Large intestine (tissue), 3 donors: Measurements from ENCODE around the gene KLHL40. TPM values are rescaled to one million over a fixed set of nuclear protein-coding genes. Genes with fewer than 3 reads are reported as not detected.

Experiments
- DNase-seq, 2 donors: peaks; one replicate each; pipeline versions ENCODE4 v3.0.0 to v3.0.0-alpha.2; 2013
- H3K27ac ChIP-seq: one replicate; pipeline ENCODE4 v1.5.1; 2013; ENCODE audit warnings: low read length
- H3K27me3 ChIP-seq: 2 replicates; pipeline ENCODE4 v1.6.1; 2013; ENCODE audit warnings: low read length; ENCODE audit not compliant: control insufficient read depth, insufficient read depth
- H3K36me3 ChIP-seq: 2 replicates; pipeline ENCODE4 v1.6.1; 2013; ENCODE audit warnings: low read length; ENCODE audit not compliant: control insufficient read depth, insufficient read depth
- H3K4me1 ChIP-seq: one replicate; pipeline ENCODE4 v1.6.1; 2013; ENCODE audit warnings: low read length; ENCODE audit not compliant: control insufficient read depth, insufficient read depth
- H3K4me3 ChIP-seq: one replicate; pipeline ENCODE4 v1.5.1; 2013; ENCODE audit warnings: low read length
- H3K9me3 ChIP-seq: one replicate; pipeline ENCODE4 v1.6.1; 2013; ENCODE audit warnings: mild to moderate bottlenecking, low read depth, low read length, moderate library complexity; ENCODE audit not compliant: control insufficient read depth
- WGBS: methylation state at CpG from one replicate; pipeline ENCODE4 v1.1.5; 2013; ENCODE audit warnings: low lambda C conversion rate; ENCODE audit not compliant: insufficient coverage; 5-methylcytosine and 5-hydroxymethylcytosine counted together
- polyA plus RNA-seq: library from polyadenylated mRNA; unstranded; fragments of 120-200 nt; gene quantifications from one replicate; pipeline ENCODE4 v1.2.1, GENCODE V29; 2013

KLHL40 gene
- polyA plus RNA-seq, 1 donor, result 0.25 TPM

DNA sequence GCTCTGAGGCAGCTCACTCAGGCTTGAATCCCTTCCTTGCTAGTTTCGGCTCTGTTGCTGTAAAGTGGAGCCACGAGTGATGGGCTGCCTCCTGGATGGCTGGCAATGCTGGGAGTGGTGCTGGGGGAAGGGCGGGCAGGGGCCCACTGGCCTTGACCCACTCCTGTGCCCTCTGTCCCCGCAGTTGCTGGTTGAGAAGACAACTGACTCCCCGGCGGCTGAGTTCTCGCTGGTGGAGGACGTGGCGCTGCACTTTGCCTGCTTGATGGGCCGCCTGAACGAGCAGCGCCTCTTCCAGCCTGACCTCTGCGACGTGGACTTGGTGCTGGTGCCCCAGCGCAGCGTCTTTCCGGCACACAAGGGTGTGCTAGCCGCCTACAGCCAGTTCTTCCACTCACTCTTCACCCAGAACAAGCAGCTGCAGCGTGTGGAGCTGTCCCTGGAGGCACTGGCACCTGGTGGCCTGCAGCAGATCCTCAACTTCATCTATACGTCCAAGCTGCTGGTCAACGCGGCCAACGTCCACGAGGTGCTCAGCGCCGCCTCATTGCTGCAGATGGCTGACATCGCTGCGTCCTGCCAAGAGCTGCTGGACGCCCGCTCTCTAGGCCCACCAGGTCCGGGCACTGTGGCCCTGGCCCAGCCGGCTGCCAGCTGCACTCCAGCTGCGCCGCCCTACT, 27.1 kb upstream of the KLHL40 start:
- no peak for DNase-seq
- Histone ChIP-seq H3K27ac (no peak overlapping the region), H3K4me3 (no peak overlapping the region), H3K4me1 (peaks cover 20% of the 10 kb centered on the region), H3K27me3 (no peaks in the 10 kb centered on the region), H3K36me3 (peaks cover 19% of the 10 kb centered on the region), H3K9me3 (no peaks in the 10 kb centered on the region)
- no CpG with 5 or more reads among the region's 34 CpGs for WGBS

DNA sequence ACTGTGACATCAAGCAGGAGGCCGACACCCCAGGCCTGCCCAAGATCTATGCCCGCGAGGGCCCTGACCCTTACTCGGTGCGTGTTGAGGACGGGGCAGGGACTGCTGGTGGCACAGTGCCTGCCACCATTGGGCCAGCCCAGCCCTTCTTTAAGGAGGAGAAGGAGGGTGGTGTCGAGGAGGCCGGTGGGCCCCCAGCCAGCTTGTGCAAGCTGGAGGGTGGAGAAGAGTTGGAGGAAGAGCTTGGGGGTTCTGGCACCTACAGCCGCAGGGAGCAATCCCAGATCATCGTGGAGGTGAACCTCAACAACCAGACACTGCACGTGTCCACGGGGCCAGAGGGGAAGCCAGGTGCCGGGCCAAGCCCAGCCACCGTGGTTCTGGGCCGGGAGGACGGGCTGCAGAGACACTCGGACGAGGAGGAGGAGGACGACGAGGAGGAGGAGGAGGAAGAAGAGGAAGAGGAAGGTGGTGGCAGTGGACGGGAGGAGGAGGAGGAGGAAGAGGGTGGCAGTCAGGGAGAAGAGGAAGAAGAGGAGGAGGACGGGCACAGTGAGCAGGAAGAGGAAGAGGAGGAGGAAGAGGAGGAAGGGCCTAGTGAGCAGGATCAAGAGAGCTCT, 26.5 kb upstream of the KLHL40 start:
- DNase-seq, result no peak
- Histone ChIP-seq H3K4me3 (no peak overlapping the region), H3K27me3 (no peaks in the 10 kb centered on the region), H3K9me3 (no peaks in the 10 kb centered on the region), H3K36me3 (peaks cover 19% of the 10 kb centered on the region), H3K4me1 (peaks cover 15% of the 10 kb centered on the region), H3K27ac (no peak overlapping the region)
- WGBS, result 88% methylated on average over 2 of the region's 22 CpGs

DNA sequence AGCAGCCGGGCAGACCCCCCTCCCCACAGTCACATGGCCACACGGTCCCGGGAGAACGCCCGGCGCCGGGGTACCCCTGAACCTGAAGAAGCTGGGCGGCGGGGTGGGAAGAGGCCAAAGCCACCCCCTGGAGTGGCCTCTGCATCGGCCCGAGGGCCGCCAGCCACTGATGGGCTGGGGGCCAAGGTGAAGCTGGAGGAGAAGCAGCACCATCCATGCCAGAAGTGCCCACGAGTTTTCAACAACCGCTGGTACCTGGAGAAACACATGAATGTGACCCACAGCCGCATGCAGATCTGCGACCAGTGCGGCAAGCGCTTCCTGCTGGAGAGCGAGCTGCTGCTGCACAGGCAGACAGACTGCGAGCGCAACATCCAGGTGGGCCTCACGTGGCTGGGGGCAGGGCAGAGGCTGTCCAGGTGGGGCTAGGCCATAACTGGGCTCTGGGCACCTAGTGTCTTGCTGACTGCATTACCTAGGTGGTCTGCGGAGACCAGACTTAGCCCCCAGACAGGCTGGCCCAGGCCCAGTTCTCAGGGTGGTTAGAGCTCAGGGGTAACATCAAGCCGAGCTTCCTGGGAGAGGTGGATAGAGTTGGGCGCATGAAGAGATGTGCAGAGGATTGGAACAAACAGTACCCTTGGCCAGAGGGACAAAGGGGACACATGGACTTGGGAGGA, 25.7 kb upstream of the KLHL40 start:
- Histone ChIP-seq H3K27me3 (no peaks in the 10 kb centered on the region), H3K4me1 (peaks cover 15% of the 10 kb centered on the region), H3K4me3 (no peak overlapping the region), H3K36me3 (peaks cover 19% of the 10 kb centered on the region), H3K9me3 (no peaks in the 10 kb centered on the region), H3K27ac (no peak overlapping the region)
- no peak for DNase-seq
- WGBS, result no CpG with 5 or more reads among the region's 25 CpGs

DNA sequence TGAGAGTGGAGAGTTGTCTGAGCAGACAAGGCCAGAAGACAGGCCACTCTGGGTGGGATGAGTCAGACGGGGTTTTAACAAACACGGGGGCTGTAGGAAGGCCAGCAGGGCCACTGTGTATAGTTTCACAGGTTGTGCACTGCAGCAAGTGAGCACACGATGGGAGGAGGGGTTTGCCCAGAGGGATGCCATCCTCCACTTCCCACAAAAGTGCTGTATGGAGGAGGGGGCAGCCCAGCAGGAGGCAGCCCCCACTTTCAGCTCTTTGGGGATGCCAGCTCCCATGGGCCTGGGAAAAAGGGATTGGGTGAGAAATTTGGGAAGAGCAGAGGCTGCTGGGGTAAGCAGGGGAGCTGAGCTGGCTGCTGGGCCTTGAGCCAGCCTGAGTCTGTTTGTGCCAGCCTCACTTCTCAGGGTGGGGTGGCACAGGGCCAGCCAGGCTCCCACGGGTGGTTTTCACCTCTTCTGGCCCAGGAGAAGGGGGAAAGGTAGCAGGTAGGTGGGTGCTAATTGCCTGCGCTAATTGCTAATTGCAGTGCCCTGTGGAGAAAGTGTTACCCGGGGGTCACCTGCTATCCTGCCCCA, 25.1 kb upstream of the KLHL40 start:
- peaks cover 19% of the 10 kb centered on the region for H3K36me3 ChIP-seq
- no peaks in the 10 kb centered on the region for H3K27me3 ChIP-seq
- peaks cover 11% of the 10 kb centered on the region for H3K4me1 ChIP-seq
- WGBS, result no CpG with 5 or more reads among the region's 6 CpGs
- DNase-seq, result no peak
- H3K4me3 ChIP-seq, result no peak overlapping the region
- no peaks in the 10 kb centered on the region for H3K9me3 ChIP-seq
- H3K27ac ChIP-seq, result no peak overlapping the region

DNA sequence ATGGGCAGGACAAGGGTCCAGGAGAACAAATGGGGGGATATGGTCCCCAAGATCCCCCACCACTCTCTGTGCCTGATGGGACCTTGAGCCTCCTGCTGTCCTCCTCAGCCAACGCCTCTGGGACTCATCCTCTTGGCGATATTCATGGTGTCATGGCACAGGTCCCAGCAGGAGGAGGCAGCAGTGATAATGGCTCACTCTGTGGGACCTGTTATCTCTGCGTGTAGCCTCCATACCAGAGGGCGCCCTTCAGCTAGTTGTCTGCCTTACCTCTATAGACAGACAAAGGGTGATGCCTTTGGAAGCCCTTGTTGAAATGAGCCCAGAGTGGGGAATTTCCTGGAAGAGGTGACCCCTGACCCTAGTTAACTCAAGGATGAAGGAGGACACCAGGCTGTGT, 24.4 kb upstream of the KLHL40 start:
- DNase-seq, result no peak
- H3K4me3 ChIP-seq, result no peak overlapping the region
- no CpG with 5 or more reads among the region's 4 CpGs for WGBS
- no peaks in the 10 kb centered on the region for H3K9me3 ChIP-seq
- peaks cover 19% of the 10 kb centered on the region for H3K36me3 ChIP-seq
- H3K27me3 ChIP-seq, result no peaks in the 10 kb centered on the region
- H3K27ac ChIP-seq, result no peak overlapping the region
- peaks cover 4% of the 10 kb centered on the region for H3K4me1 ChIP-seq

DNA sequence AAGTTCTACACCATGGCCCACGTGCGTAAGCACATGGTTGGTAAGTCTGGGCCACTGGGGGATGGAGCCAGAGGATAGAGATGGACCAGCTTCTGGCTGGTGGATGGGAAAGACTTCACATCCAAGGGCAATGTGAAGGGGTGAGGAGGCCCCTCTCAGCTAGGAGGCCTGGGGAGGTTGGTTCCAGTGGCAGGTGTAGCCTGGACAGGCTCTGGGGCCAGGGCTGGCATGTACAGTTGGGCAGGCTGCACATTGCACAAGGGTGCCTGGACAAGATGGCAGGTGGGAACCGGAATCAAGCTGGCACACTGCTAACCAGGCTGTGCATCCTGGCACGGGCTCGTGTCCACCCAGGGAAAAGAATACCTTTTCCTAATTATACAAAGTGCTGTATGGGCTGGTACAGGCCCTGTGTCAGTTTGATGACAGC, 23.7 kb upstream of the KLHL40 start:
- no peak for DNase-seq
- H3K27ac ChIP-seq, result no peak overlapping the region
- no CpG with 5 or more reads among the region's 5 CpGs for WGBS
- H3K27me3 ChIP-seq, result no peaks in the 10 kb centered on the region
- peaks cover 19% of the 10 kb centered on the region for H3K36me3 ChIP-seq
- no peaks in the 10 kb centered on the region for H3K4me1 ChIP-seq
- H3K4me3 ChIP-seq, result no peak overlapping the region
- no peaks in the 10 kb centered on the region for H3K9me3 ChIP-seq

DNA sequence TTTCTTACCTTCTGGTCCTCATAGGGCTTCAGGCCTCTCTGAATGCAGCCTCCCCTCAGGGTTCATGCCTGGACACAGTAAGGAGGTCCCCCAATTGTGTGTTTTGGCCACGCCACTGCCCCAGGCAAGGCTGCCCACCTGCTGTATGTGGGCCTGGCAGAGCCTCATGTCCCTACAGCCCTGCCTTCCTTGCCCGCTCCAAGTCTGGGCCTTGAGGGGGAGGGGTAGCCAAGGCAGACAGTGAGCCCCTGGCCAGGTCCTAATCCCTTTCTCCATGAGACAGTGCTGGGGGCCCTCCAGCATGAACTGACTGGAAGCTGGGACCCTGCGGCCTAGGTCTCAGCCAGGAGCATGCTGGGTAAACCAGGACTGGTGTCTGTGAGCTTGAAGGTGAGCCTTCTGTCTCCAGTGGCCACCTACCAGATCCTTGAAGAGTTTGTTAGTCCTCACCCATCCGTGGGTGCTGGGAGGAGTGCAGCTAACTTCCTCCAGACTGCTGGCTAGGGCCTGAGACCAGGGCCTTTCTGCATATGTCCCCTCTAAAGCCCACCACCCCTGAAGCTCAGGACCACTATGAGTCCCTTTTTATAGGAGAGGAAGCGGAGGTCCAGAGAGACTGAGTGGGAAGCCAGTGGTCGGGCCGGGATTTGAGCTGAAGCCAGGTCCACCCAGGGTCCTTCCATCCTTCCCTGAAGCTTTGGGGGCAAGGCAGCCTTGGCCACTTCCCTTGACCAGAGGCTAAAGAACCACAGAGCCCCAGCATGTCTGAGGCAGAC, 23.1 kb upstream of the KLHL40 start:
- Histone ChIP-seq H3K4me3 (no peak overlapping the region), H3K9me3 (no peaks in the 10 kb centered on the region), H3K4me1 (no peaks in the 10 kb centered on the region), H3K27me3 (no peaks in the 10 kb centered on the region), H3K36me3 (peaks cover 19% of the 10 kb centered on the region), H3K27ac (no peak overlapping the region)
- no peak for DNase-seq
- no CpG with 5 or more reads among the region's 7 CpGs for WGBS

DNA sequence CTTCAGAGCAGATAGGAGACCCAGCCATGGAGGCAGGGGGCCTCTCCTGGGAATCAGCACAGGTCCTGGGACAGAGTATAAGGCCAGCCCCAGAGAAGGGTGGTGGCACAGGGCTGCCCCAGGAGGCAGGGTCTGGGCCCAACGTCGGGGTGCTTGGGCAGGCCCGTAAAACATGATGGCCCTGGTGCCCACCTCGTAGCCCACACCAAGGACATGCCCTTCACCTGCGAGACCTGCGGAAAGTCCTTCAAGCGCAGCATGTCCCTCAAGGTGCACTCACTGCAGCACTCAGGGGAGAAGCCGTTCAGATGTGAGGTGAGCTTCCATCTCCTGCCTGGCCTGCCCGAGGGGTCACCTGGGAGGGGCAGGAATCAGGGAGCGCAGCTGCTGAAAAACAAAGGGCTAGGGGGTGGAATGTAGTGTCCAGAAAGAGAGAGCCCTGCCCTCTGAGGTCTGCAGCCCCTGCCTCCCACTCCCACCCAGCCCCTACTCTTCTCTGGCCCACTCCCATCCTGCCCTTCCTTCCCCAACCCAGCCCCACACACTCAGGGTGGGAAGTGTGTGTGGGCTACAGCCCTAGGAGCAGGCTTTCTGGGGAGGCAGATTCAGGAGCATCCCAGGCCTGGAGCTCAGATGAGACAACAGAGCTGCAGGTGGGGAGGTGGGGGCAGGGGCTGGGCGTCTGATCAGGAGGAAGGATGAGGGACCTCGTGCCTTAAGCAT, 22.4 kb upstream of the KLHL40 start:
- H3K36me3 ChIP-seq, result peaks cover 19% of the 10 kb centered on the region
- no CpG with 5 or more reads among the region's 12 CpGs for WGBS
- H3K4me1 ChIP-seq, result no peaks in the 10 kb centered on the region

DNA sequence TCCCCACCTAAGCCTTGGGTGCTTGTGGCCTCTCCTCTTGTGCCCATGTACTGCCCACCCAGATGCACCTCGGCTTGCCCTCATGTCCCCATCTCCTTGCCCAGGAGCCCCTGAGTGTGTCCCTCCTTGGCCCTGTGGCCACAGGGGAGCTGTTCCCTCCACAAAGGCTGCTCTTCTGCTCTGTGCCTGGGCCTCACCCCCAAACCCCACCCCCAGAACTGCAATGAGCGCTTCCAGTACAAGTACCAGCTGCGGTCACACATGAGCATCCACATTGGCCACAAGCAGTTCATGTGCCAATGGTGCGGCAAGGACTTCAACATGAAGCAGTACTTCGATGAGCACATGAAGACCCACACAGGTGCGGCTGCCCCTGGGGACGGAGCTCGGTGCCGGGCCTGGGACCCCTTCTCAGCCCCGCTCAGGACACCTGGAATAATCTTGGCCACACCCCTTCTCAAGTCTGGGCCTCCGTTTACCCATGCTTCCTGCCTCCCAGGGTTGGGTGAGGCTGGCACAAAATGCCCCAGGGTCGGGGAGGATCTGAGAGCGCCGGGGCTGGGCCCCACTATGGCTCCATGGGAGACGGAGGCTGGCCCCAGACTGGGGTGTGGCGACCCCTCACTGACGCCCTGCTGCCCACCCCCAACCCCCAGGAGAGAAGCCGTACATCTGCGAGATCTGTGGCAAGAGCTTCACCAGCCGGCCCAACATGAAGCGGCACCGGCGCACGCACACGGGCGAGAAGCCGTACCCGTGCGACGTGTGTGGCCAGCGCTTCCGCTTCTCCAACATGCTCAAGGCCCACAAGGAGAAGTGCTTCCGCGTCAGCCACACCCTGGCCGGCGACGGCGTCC, 21.5 kb upstream of the KLHL40 start:
- H3K36me3 ChIP-seq, result peaks cover 15% of the 10 kb centered on the region
- no peak for DNase-seq
- peaks cover 4% of the 10 kb centered on the region for H3K27me3 ChIP-seq
- no peak overlapping the region for H3K27ac ChIP-seq
- WGBS, result no CpG with 5 or more reads among the region's 38 CpGs
- no peaks in the 10 kb centered on the region for H3K4me1 ChIP-seq
- no peaks in the 10 kb centered on the region for H3K9me3 ChIP-seq
- no peak overlapping the region for H3K4me3 ChIP-seq

More for the DNA sequence above, 22.4 kb upstream of the KLHL40 start:
- no peaks in the 10 kb centered on the region for H3K27me3 ChIP-seq
- no peaks in the 10 kb centered on the region for H3K9me3 ChIP-seq
- H3K4me3 ChIP-seq, result no peak overlapping the region
- DNase-seq, result no peak
- no peak overlapping the region for H3K27ac ChIP-seq
